AG09319 (cell line): ENCODE results near the gene MOSPD2.

Experiments used
- DNase-seq: peaks from one replicate; pipeline ENCODE4 v3.0.0-alpha.2; 2010; ENCODE audit warnings: low read depth; ENCODE audit errors: extremely low read depth
- TF ChIP-seq, protein P1 (sequence below): IDR thresholded peaks from 2 replicates; pipeline ENCODE4 v1.5.1; 2011; ENCODE audit warnings: low read depth, mild to moderate bottlenecking, inconsistent platforms, low read length, moderate library complexity

MOSPD2 gene

DNA sequence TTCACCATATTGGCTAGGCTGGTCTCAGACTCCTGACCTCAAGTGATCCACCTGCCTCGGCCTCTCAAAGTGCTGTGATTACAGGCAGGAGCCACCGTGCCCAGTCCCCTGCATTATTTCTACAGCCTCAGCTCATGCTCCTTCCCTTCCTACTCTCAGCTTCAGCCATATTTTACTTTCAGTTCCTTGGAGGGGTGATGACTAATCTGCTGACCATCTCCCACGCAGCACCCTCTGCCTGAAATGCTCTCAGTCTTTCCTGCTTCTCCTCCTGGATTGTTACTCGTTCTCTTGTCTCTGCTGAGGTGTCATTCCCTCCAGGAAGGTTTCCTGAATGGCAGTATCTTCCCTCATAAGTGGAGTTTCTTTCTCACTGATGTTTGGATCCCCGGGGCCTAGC lies 63.3 kb downstream of the MOSPD2 start:
- TF ChIP-seq, protein P1, sequence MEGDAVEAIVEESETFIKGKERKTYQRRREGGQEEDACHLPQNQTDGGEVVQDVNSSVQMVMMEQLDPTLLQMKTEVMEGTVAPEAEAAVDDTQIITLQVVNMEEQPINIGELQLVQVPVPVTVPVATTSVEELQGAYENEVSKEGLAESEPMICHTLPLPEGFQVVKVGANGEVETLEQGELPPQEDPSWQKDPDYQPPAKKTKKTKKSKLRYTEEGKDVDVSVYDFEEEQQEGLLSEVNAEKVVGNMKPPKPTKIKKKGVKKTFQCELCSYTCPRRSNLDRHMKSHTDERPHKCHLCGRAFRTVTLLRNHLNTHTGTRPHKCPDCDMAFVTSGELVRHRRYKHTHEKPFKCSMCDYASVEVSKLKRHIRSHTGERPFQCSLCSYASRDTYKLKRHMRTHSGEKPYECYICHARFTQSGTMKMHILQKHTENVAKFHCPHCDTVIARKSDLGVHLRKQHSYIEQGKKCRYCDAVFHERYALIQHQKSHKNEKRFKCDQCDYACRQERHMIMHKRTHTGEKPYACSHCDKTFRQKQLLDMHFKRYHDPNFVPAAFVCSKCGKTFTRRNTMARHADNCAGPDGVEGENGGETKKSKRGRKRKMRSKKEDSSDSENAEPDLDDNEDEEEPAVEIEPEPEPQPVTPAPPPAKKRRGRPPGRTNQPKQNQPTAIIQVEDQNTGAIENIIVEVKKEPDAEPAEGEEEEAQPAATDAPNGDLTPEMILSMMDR, result no peak
- no peak for DNase-seq

DNA sequence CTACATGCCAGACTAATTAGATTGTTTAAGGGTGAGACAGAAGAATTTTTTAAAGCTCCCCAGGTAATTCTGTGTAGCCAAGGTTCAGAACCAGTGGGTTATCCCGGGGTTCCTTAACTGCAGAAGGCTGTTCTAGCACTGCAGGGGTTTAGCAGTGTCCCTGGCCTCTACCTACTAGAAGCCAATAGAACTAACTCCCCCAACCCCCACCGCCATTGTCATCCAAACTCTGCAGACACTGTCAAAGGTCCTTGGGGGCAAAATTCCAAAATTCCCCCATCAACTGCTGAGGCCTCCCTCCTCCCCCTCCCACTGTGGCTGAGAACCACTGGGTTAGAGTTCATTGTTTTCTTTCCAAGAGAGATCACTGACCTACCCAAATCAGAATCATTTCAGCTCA lies 66.4 kb downstream of the MOSPD2 start:
- no peak for DNase-seq
- TF ChIP-seq, protein P1, result no peak

DNA sequence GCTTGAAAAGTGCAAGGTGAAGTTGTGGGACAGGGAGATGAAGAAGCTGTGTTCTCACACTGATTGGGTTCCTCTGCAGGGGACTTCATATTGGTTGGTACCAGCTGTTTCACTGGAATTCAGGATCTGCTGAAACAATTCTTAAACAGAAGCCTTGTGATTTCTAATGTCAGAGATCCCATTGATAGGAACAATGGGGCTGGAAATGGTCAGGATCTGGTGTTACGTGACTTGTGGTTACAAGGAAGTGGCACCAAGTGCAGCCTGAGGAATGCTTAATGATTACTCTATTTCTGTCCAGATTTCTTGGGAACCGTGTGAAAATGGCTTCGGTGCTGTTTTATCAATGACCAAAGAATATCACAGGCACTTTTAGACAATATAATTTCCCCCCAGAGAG lies 68.1 kb downstream of the MOSPD2 start:
- no peak for DNase-seq
- TF ChIP-seq, protein P1, result no peak

DNA sequence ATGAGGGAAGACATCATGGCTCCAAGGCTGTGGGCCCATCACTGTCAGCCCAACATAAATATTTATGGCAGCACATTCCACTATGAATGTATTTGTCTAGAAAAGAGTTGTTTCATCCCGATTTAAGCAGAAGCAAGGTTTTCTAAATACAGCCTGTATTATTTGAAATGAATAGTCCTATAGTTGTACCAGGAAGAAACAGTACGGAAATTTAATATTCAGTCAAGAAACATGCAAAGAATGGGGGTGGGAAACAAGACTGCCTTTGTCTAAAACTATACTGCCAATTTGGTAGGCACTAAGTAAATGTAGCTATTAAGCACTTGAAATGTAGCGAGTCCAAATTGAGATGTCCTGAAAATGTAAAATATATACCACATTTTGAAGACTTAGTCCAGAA lies 69.1 kb downstream of the MOSPD2 start:
- TF ChIP-seq, protein P1, result no peak
- DNase-seq, result no peak

DNA sequence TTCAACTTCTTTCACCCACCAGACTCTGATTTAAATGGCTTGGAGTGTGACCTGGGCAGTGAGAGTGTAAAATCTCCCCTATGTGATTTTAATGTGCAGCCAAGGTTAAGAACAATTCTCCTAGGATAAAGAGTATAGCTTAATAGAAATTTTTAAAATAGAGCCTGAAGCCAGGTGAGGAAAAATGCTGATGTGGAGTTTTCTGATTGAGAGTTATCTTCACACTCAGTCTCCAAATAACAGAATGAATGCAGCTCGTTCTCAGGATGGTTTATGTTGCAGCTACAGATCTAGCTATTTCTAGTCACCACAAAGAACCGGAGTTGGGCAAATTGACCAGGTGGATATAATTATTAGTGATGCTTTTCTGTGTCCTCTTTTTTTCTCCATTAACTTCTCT lies 70.7 kb downstream of the MOSPD2 start:
- TF ChIP-seq, protein P1, result no peak
- DNase-seq, result no peak

DNA sequence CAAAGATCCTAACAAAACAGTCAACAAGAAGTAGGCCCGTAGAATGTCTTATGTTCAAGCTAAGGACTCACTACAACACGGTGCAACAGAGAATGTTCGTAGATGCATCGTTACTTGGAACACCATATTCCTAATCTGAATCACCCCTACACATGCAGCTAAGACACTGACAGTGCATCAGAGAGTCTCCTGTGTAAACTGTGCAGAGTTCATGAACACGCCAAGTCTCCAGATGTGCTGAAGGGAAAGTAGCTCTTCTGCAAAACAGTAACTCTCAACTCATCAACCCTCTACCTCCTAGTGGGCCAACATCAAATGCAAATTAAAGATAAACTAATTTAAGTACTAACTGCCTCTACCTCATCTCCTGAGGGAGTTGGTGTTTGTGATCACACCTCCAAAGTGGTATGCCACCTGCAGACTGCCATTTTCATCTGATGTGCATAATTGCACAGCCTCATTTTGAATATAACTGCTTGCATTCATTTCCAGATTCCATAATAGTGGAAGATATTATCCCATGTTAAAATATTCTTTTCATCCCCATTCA lies 73.5 kb downstream of the MOSPD2 start:
- TF ChIP-seq, protein P1, result no peak

DNA sequence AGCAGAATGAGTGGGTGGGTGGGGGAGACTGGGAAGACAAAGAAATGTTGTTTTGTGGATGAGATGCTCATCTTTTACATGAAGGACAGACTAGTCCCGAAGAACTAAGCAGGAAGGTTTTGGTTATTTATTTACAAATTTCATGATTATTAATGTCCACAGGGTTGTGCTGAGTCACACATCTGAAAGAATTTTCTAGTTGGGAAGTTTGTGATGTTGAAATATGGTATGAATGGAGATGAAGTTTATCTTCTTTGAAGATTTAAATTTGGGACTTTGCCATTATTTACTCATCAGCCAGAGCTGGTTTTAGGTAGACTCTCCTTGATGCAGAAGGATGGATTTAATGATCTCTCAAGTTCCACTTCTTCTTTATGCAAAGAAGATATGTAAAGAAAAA lies 75.5 kb downstream of the MOSPD2 start:
- no peak for DNase-seq

More for the DNA sequence above, 73.5 kb downstream of the MOSPD2 start:
- DNase-seq, result no peak

More for the DNA sequence above, 75.5 kb downstream of the MOSPD2 start:
- TF ChIP-seq, protein P1, result no peak
